Neuronal stem cell (in vitro differentiated cells): ENCODE results near the gene PKNOX2.

Source experiments
- DNase-seq: peaks from one replicate; pipeline ENCODE4 v3.0.0-alpha.2; 2013; ENCODE audit warnings: low spot score
- H2AFZ ChIP-seq: one replicate; pipeline ENCODE4 v1.6.1; 2013; ENCODE audit warnings: mild to moderate bottlenecking, low read length, inconsistent platforms
- H2AK5ac ChIP-seq: 2 replicates; pipeline ENCODE4 v1.6.1; 2013; ENCODE audit warnings: low read depth, mild to moderate bottlenecking, inconsistent platforms, low read length, moderate library complexity, mixed read lengths
- H2BK120ac ChIP-seq: 2 replicates; pipeline ENCODE4 v1.6.1; 2013; ENCODE audit warnings: low read depth, mild to moderate bottlenecking, inconsistent platforms, low read length, moderate library complexity, mixed read lengths
- H2BK12ac ChIP-seq: one replicate; pipeline ENCODE4 v1.6.1; 2013; ENCODE audit warnings: low read length, inconsistent platforms
- H2BK15ac ChIP-seq: 2 replicates; pipeline ENCODE4 v1.6.1; 2013; ENCODE audit warnings: mild to moderate bottlenecking, low read length, inconsistent platforms, mixed read lengths
- H2BK5ac ChIP-seq: one replicate; pipeline ENCODE4 v1.6.1; 2013; ENCODE audit warnings: inconsistent platforms, mild to moderate bottlenecking, low read length, moderate library complexity
- H3K14ac ChIP-seq: one replicate; pipeline ENCODE4 v1.6.1; 2013; ENCODE audit warnings: low read length, inconsistent platforms
- H3K18ac ChIP-seq: 2 replicates; pipeline ENCODE4 v1.6.1; 2013; ENCODE audit warnings: low read length, inconsistent platforms
- H3K23ac ChIP-seq: 2 replicates; pipeline ENCODE4 v1.6.1; 2013; ENCODE audit warnings: low read depth, mild to moderate bottlenecking, mixed read lengths, low read length, inconsistent platforms; ENCODE audit not compliant: poor library complexity
- H3K27ac ChIP-seq: replicated peaks from 3 replicates; pipeline ENCODE4 v1.5.1; 2013; ENCODE audit warnings: low read length, inconsistent platforms
- H3K27me3 ChIP-seq, 3 experiments: 2 replicates each; pipeline ENCODE4 v1.6.1; 2013; ENCODE audit warnings: low read length in 3 of 3, mild to moderate bottlenecking in 2 of 3, inconsistent platforms in 1 of 3, low read depth in 1 of 3, mixed read lengths in 1 of 3, moderate library complexity in 1 of 3; ENCODE audit not compliant: control insufficient read depth in 3 of 3, insufficient read depth in 3 of 3
- H3K36me3 ChIP-seq, 2 donors: replicated peaks in 1 of 2; 2 replicates each; pipeline ENCODE4 v1.6.1; 2013; ENCODE audit warnings: low read length in 2 of 2; ENCODE audit not compliant: control insufficient read depth in 2 of 2, insufficient read depth in 2 of 2
- H3K4ac ChIP-seq: 2 replicates; pipeline ENCODE4 v1.6.1; 2013; ENCODE audit warnings: inconsistent platforms, mild to moderate bottlenecking, low read length, moderate library complexity
- H3K4me1 ChIP-seq, 2 donors: 1 replicate in 1 of 2; 2 replicates in 1 of 2; pipeline ENCODE4 v1.6.1; 2013; ENCODE audit warnings: low read length in 2 of 2, low read depth in 1 of 2; ENCODE audit not compliant: control insufficient read depth in 2 of 2, insufficient read depth in 1 of 2
- H3K4me2 ChIP-seq: one replicate; pipeline ENCODE4 v1.6.1; 2013; ENCODE audit warnings: mild to moderate bottlenecking, low read length, inconsistent platforms; ENCODE audit not compliant: insufficient read depth, poor library complexity, severe bottlenecking
- H3K4me3 ChIP-seq, 2 donors: 2 replicates each; pipeline ENCODE4 v1.5.1; 2013; ENCODE audit warnings: low read length in 2 of 2, mild to moderate bottlenecking in 2 of 2, inconsistent platforms in 1 of 2, moderate library complexity in 1 of 2
- H3K79me1 ChIP-seq: one replicate; pipeline ENCODE4 v1.6.1; 2013; ENCODE audit warnings: low read depth, mild to moderate bottlenecking, inconsistent platforms, low read length, moderate library complexity
- H3K9ac ChIP-seq: one replicate; pipeline ENCODE4 v1.6.1; 2013; ENCODE audit warnings: mild to moderate bottlenecking, low read depth, low read length, inconsistent platforms; ENCODE audit not compliant: poor library complexity
- H3K9me3 ChIP-seq, 2 donors: replicated peaks in 1 of 2; 2 replicates each; pipeline versions ENCODE3 to v1.6.1; 2013; ENCODE audit warnings: low read length in 2 of 2, mild to moderate bottlenecking in 2 of 2, inconsistent platforms in 1 of 2, low read depth in 1 of 2, mixed read lengths in 1 of 2, moderate library complexity in 1 of 2; ENCODE audit not compliant: control insufficient read depth in 2 of 2, insufficient read depth in 1 of 2
- H4K8ac ChIP-seq: one replicate; pipeline ENCODE4 v1.6.1; 2013; ENCODE audit warnings: low read depth, mild to moderate bottlenecking, inconsistent platforms, low read length, moderate library complexity
- H4K91ac ChIP-seq: one replicate; pipeline ENCODE4 v1.6.1; 2013; ENCODE audit warnings: low read length, low read depth, mild to moderate bottlenecking, inconsistent platforms; ENCODE audit not compliant: poor library complexity
- WGBS, 2 donors: extraction: QIAGEN DNeasy Blood & Tissue Kit; methylation state at CpG; one replicate each; pipeline ENCODE4 v1.1.7; 2013; ENCODE audit warnings: missing lambda C conversion rate in 2 of 2, mixed read lengths in 1 of 2; ENCODE audit not compliant: insufficient read length in 2 of 2, insufficient replicate concordance in 1 of 2; ENCODE audit errors: extremely low coverage in 2 of 2; 5-methylcytosine and 5-hydroxymethylcytosine counted together

PKNOX2 gene

GRCh38 chr11:125374398-125374797 is 209.8 kb downstream of the PKNOX2 start:
- peak overlapping the region; percentile 34 for H2AK5ac ChIP-seq
- peaks cover 0 to 46% of the 10 kb centered on the region in 2 donors for H3K36me3 ChIP-seq
- H2BK15ac ChIP-seq, result no peak overlapping the region
- no peak overlapping the region for H3K18ac ChIP-seq
- no peak overlapping the region for H4K8ac ChIP-seq
- no peak overlapping the region for H3K23ac ChIP-seq
- no peak for DNase-seq
- H3K4me2 ChIP-seq, result no peak overlapping the region
- H2BK5ac ChIP-seq, result no peak overlapping the region
- no peak overlapping the region for H3K27ac ChIP-seq
- H2BK12ac ChIP-seq, result no peak overlapping the region
- peaks cover 0 to 4% (median 0%) of the 10 kb centered on the region in 3 experiments for H3K27me3 ChIP-seq
- WGBS, 2 donors, result no CpG with 5 or more reads among the region's 4 CpGs
- no peak overlapping the region for H3K4me3 ChIP-seq
- H3K4ac ChIP-seq, result no peak overlapping the region
- H2AFZ ChIP-seq, result no peak overlapping the region
- H4K91ac ChIP-seq, result no peak overlapping the region
- no peaks in the 10 kb centered on the region for H3K9me3 ChIP-seq
- no peak overlapping the region for H3K9ac ChIP-seq
- no peaks in the 10 kb centered on the region for H3K79me1 ChIP-seq
- peaks cover 15 to 29% of the 10 kb centered on the region in 2 donors for H3K4me1 ChIP-seq
- H3K14ac ChIP-seq, result no peak overlapping the region
- no peak overlapping the region for H2BK120ac ChIP-seq

GRCh38 chr11:125375146-125375545 is 210.6 kb downstream of the PKNOX2 start:
- no peak overlapping the region for H4K8ac ChIP-seq
- H2AK5ac ChIP-seq, result no peak overlapping the region
- no CpG with 5 or more reads among the region's 6 CpGs for WGBS, 2 donors

GRCh38 chr11:125376117-125376516 is 211.6 kb downstream of the PKNOX2 start:
- Histone ChIP-seq H3K23ac (no peak overlapping the region), H4K8ac (no peak overlapping the region), H3K4me1 (peaks cover 7 to 22% of the 10 kb centered on the region in 2 donors), H2AK5ac (no peak overlapping the region), H2BK5ac (no peak overlapping the region), H3K36me3 (peaks cover 0 to 39% of the 10 kb centered on the region in 2 donors), H3K79me1 (peaks cover 2% of the 10 kb centered on the region), H4K91ac (no peak overlapping the region), H2BK15ac (no peak overlapping the region), H3K27me3 (no peaks in the 10 kb centered on the region), H3K18ac (peak overlapping the region; percentile 39), H2BK120ac (no peak overlapping the region), H3K4me3 (no peak overlapping the region), H3K4me2 (no peak overlapping the region), H3K4ac (no peak overlapping the region), H3K9ac (peak overlapping the region; percentile 15), H2AFZ (no peak overlapping the region), H3K9me3 (no peaks in the 10 kb centered on the region), H3K27ac (no peak overlapping the region), H2BK12ac (no peak overlapping the region), H3K14ac (no peak overlapping the region)
- no peak for DNase-seq
- no CpG with 5 or more reads among the region's 9 CpGs for WGBS, 2 donors

More at GRCh38 chr11:125375146-125375545, 210.6 kb downstream of the PKNOX2 start:
- H2BK15ac ChIP-seq, result no peak overlapping the region
- no peak overlapping the region for H3K18ac ChIP-seq
- H3K79me1 ChIP-seq, result no peaks in the 10 kb centered on the region
- no peak overlapping the region for H3K9ac ChIP-seq
- no peak overlapping the region for H2AFZ ChIP-seq
- H3K4me3 ChIP-seq, result no peak overlapping the region
- no peak for DNase-seq
- peaks cover 0 to 38% of the 10 kb centered on the region in 2 donors for H3K36me3 ChIP-seq
- H3K27ac ChIP-seq, result no peak overlapping the region
- no peaks in the 10 kb centered on the region for H3K9me3 ChIP-seq
- no peak overlapping the region for H2BK5ac ChIP-seq
- H2BK120ac ChIP-seq, result no peak overlapping the region
- H3K4me1 ChIP-seq, result peaks cover 15 to 30% of the 10 kb centered on the region in 2 donors
- no peak overlapping the region for H3K14ac ChIP-seq
- no peaks in the 10 kb centered on the region for H3K27me3 ChIP-seq
- no peak overlapping the region for H4K91ac ChIP-seq
- no peak overlapping the region for H2BK12ac ChIP-seq
- H3K23ac ChIP-seq, result no peak overlapping the region
- H3K4ac ChIP-seq, result no peak overlapping the region
- H3K4me2 ChIP-seq, result no peak overlapping the region

- Histone ChIP-seq H2BK12ac (no peak overlapping the region), H2AK5ac (no peak overlapping the region), H4K8ac (no peak overlapping the region), H4K91ac (no peak overlapping the region), H3K27me3 (no peaks in the 10 kb centered on the region), H3K4ac (no peak overlapping the region), H3K79me1 (peaks cover 2% of the 10 kb centered on the region), H3K4me3 (no peak overlapping the region), H3K4me2 (no peak overlapping the region), H3K18ac (no peak overlapping the region), H3K9me3 (no peaks in the 10 kb centered on the region), H2BK120ac (no peak overlapping the region), H2BK5ac (no peak overlapping the region), H3K14ac (no peak overlapping the region), H3K27ac (no peak overlapping the region), H3K23ac (no peak overlapping the region), H2BK15ac (no peak overlapping the region), H3K9ac (no peak overlapping the region), H2AFZ (no peak overlapping the region), H3K4me1 (peaks cover 0 to 23% of the 10 kb centered on the region in 2 donors), H3K36me3 (peaks cover 0 to 43% of the 10 kb centered on the region in 2 donors)
- no peak for DNase-seq
- 100% methylated on average over 3 of the region's 5 CpGs; no CpG with 5 or more reads in 1 of the 2 donors for WGBS, 2 donors
Measured at GRCh38 chr11:125376856-125377255, 212.3 kb downstream of the PKNOX2 start.
